Transverse colon (tissue), 4 donors: ENCODE measurements around the gene THSD7A.

Experiments
- EP300 ChIP-seq: sonication (generic); formaldehyde crosslinking; IDR thresholded peaks from one replicate; pipeline ENCODE4 v1.6.1; 2017; ENCODE audit warnings: antibody characterized with exemption, low read depth
- POLR2A ChIP-seq: fragments of 450-650 bp; IDR thresholded peaks from one replicate; pipeline ENCODE4 v1.6.1; 2016; ENCODE audit warnings: antibody characterized with exemption, mild to moderate bottlenecking, moderate library complexity
- POLR2AphosphoS5 ChIP-seq, 3 donors: sonication (generic); formaldehyde crosslinking; IDR thresholded peaks; one replicate each; pipeline ENCODE4 v1.6.1; 2016; ENCODE audit warnings: antibody characterized with exemption in 3 of 3
- TF ChIP-seq, protein P1 (sequence below), 5 experiments: fragments of 200-600 bp in 3 of 5; fragments of 450-650 bp in 2 of 5; sonication (generic) in 3 of 5; IDR thresholded peaks; 1 replicate in 2 of 5; 2 replicates in 3 of 5; pipeline ENCODE4 v1.5.1; 2016 to 2017; ENCODE audit warnings: antibody characterized with exemption in 5 of 5, inconsistent platforms in 3 of 5, mild to moderate bottlenecking in 2 of 5, moderate library complexity in 1 of 5

DNA sequence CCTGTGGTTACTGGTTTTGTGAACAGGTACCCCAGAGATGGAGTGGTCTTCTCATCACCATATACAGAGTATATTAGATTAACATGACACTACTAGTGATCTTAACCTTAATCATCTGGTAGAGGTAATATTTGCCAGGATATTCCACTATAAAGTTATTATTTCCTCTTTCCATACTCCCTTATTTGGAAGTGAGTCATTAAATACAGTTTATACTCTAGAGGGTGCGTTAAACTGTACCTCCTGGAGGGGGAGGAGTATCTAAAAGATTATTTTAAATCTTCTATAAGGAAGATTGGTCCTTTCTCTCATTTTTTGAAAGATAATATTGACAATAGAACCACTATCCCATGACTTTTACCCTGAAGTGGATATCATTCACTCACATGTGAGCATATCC is 85.4 kb downstream of the THSD7A start:
- no peak for TF ChIP-seq POLR2A
- TF ChIP-seq, protein P1, sequence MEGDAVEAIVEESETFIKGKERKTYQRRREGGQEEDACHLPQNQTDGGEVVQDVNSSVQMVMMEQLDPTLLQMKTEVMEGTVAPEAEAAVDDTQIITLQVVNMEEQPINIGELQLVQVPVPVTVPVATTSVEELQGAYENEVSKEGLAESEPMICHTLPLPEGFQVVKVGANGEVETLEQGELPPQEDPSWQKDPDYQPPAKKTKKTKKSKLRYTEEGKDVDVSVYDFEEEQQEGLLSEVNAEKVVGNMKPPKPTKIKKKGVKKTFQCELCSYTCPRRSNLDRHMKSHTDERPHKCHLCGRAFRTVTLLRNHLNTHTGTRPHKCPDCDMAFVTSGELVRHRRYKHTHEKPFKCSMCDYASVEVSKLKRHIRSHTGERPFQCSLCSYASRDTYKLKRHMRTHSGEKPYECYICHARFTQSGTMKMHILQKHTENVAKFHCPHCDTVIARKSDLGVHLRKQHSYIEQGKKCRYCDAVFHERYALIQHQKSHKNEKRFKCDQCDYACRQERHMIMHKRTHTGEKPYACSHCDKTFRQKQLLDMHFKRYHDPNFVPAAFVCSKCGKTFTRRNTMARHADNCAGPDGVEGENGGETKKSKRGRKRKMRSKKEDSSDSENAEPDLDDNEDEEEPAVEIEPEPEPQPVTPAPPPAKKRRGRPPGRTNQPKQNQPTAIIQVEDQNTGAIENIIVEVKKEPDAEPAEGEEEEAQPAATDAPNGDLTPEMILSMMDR (IDR thresholded peaks at IDR 0.05) = no peak
- no peak for TF ChIP-seq POLR2AphosphoS5 (IDR thresholded peaks at IDR 0.05)
- no peak for TF ChIP-seq EP300
